Subcutaneous abdominal adipose tissue (tissue), 5 donors: ENCODE results near the gene EGR1.

ENCODE experiments used
- H3K27ac ChIP-seq: one replicate; pipeline ENCODE4 v1.7.0; 2013; ENCODE audit warnings: low read depth, mild to moderate bottlenecking, inconsistent platforms, low read length, moderate library complexity
- H3K27me3 ChIP-seq, 5 donors: one replicate each; pipeline ENCODE4 v1.7.0; 2013; ENCODE audit warnings: low read length in 5 of 5, inconsistent platforms in 1 of 5; ENCODE audit not compliant: control insufficient read depth in 5 of 5, insufficient read depth in 4 of 5
- H3K36me3 ChIP-seq, 5 donors: one replicate each; pipeline ENCODE4 v1.7.0; 2013; ENCODE audit warnings: low read length in 5 of 5; ENCODE audit not compliant: control insufficient read depth in 5 of 5, insufficient read depth in 5 of 5
- H3K4me1 ChIP-seq, 5 donors: one replicate each; pipeline ENCODE4 v1.7.0; 2013; ENCODE audit warnings: low read length in 5 of 5, mild to moderate bottlenecking in 3 of 5, moderate library complexity in 1 of 5; ENCODE audit not compliant: control insufficient read depth in 5 of 5, insufficient read depth in 5 of 5
- H3K4me3 ChIP-seq, 5 donors: one replicate each; pipeline ENCODE4 v1.7.0; 2013; ENCODE audit warnings: low read length in 5 of 5, low read depth in 1 of 5
- H3K9ac ChIP-seq, 5 donors: one replicate each; pipeline ENCODE4 v1.7.0; 2013; ENCODE audit warnings: low read length in 5 of 5, mild to moderate bottlenecking in 4 of 5, moderate library complexity in 3 of 5
- H3K9me3 ChIP-seq, 5 donors: one replicate each; pipeline ENCODE4 v1.7.0; 2013; ENCODE audit warnings: low read length in 5 of 5; ENCODE audit not compliant: control insufficient read depth in 5 of 5
- donor health status: healthy.
- donor health status: healthy.
- donor health status: healthy.
- donor health status: healthy.
- donor health status: healthy.

Gene EGR1

GRCh38 chr5:138463419-138464007 is 1.8 kb upstream of the EGR1 start:
- peak overlapping the region; percentile 96 for H3K27ac ChIP-seq
- H3K9ac ChIP-seq, result peak overlapping the region; percentile 66 to 84 (median 74)
- peaks cover 0 to 23% (median 17%) of the 10 kb centered on the region in 5 donors for H3K36me3 ChIP-seq
- no peaks in the 10 kb centered on the region for H3K9me3 ChIP-seq
- H3K4me3 ChIP-seq, result peak overlapping the region; percentile 72 to 98 (median 86)
- H3K4me1 ChIP-seq, result peaks cover 12 to 53% (median 41%) of the 10 kb centered on the region in 5 donors
- H3K27me3 ChIP-seq, result peaks cover 0 to 20% (median 0%) of the 10 kb centered on the region in 5 donors

GRCh38 chr5:138464008-138464387 is 1.3 kb upstream of the EGR1 start:
- Histone ChIP-seq H3K9ac (peak overlapping the region; percentile 77 to 97 (median 89)), H3K4me3 (peak overlapping the region; percentile 81 to 98 (median 86)), H3K27me3 (peaks cover 0 to 20% (median 0%) of the 10 kb centered on the region in 5 donors), H3K27ac (peak overlapping the region; percentile 96), H3K4me1 (peaks cover 12 to 48% (median 41%) of the 10 kb centered on the region in 5 donors), H3K36me3 (peaks cover 0 to 23% (median 17%) of the 10 kb centered on the region in 5 donors), H3K9me3 (no peaks in the 10 kb centered on the region)

GRCh38 chr5:138464388-138465260 is 655 bp upstream of the EGR1 start:
- no peaks in the 10 kb centered on the region for H3K9me3 ChIP-seq
- H3K4me1 ChIP-seq, result peaks cover 13 to 42% (median 41%) of the 10 kb centered on the region in 5 donors
- peak overlapping the region; percentile 96 for H3K27ac ChIP-seq
- H3K4me3 ChIP-seq, result peak overlapping the region; percentile 81 to 98 (median 86)
- H3K9ac ChIP-seq, result peak overlapping the region; percentile 79 to 97 (median 89)
- H3K36me3 ChIP-seq, result peaks cover 0 to 23% (median 17%) of the 10 kb centered on the region in 5 donors
- peaks cover 0 to 23% (median 0%) of the 10 kb centered on the region in 5 donors for H3K27me3 ChIP-seq

- H3K36me3 ChIP-seq, result peaks cover 0 to 23% (median 17%) of the 10 kb centered on the region in 5 donors
- no peak overlapping the region for H3K27ac ChIP-seq
- H3K4me3 ChIP-seq, result peak overlapping the region; percentile 86 to 98 (median 92)
Measured at GRCh38 chr5:138466125-138466899, 1.0 kb downstream of the EGR1 start.

GRCh38 chr5:138466900-138467710 is 1.8 kb downstream of the EGR1 start:
- H3K9me3 ChIP-seq, result no peaks in the 10 kb centered on the region
- peak overlapping the region; percentile 86 to 98 (median 92) for H3K4me3 ChIP-seq
- peaks cover 0 to 23% (median 0%) of the 10 kb centered on the region in 5 donors for H3K27me3 ChIP-seq
- H3K27ac ChIP-seq, result peak overlapping the region; percentile 14
- peak overlapping the region in 4 of 5 donors; percentile 80 to 85 (median 82) for H3K9ac ChIP-seq
- peaks cover 0 to 23% (median 17%) of the 10 kb centered on the region in 5 donors for H3K36me3 ChIP-seq
- peaks cover 13 to 42% (median 32%) of the 10 kb centered on the region in 5 donors for H3K4me1 ChIP-seq

More at GRCh38 chr5:138466125-138466899, 1.0 kb downstream of the EGR1 start:
- Histone ChIP-seq H3K4me1 (peaks cover 18 to 42% (median 34%) of the 10 kb centered on the region in 5 donors), H3K27me3 (peaks cover 0 to 23% (median 0%) of the 10 kb centered on the region in 5 donors), H3K9me3 (no peaks in the 10 kb centered on the region), H3K9ac (peak overlapping the region in 4 of 5 donors; percentile 80 to 85 (median 82))

GRCh38 chr5:138467711-138468132 is 2.4 kb downstream of the EGR1 start:
- Histone ChIP-seq H3K4me1 (peaks cover 13 to 42% (median 32%) of the 10 kb centered on the region in 5 donors), H3K36me3 (peaks cover 0 to 23% (median 17%) of the 10 kb centered on the region in 5 donors), H3K4me3 (peak overlapping the region; percentile 70 to 98 (median 86)), H3K27me3 (peaks cover 0 to 23% (median 0%) of the 10 kb centered on the region in 5 donors), H3K27ac (peak overlapping the region; percentile 14), H3K9ac (peak overlapping the region in 4 of 5 donors; percentile 10 to 82 (median 70)), H3K9me3 (no peaks in the 10 kb centered on the region)

GRCh38 chr5:138468133-138468965 is 3.1 kb downstream of the EGR1 start:
- Histone ChIP-seq H3K4me1 (peaks cover 13 to 38% (median 29%) of the 10 kb centered on the region in 5 donors), H3K4me3 (peak overlapping the region; percentile 70 to 98 (median 86)), H3K27me3 (peaks cover 0 to 23% (median 0%) of the 10 kb centered on the region in 5 donors), H3K27ac (peak overlapping the region; percentile 14), H3K36me3 (peaks cover 0 to 23% (median 17%) of the 10 kb centered on the region in 5 donors), H3K9ac (peak overlapping the region in 3 of 5 donors; percentile 10 to 80 (median 59)), H3K9me3 (no peaks in the 10 kb centered on the region)

- Histone ChIP-seq H3K27me3 (peaks cover 0 to 23% (median 0%) of the 10 kb centered on the region in 5 donors), H3K9me3 (no peaks in the 10 kb centered on the region), H3K27ac (no peak overlapping the region), H3K4me1 (peaks cover 13 to 34% (median 26%) of the 10 kb centered on the region in 5 donors), H3K9ac (no peak overlapping the region), H3K4me3 (peak overlapping the region in 4 of 5 donors; percentile 4 to 96 (median 86)), H3K36me3 (peaks cover 0 to 23% (median 17%) of the 10 kb centered on the region in 5 donors)
Measured at GRCh38 chr5:138468966-138469539, 3.8 kb downstream of the EGR1 start.
